CD4-positive, alpha-beta memory T cell (primary cell): ENCODE data around the gene PDZRN3. TPM values are rescaled to one million over a fixed set of nuclear protein-coding genes. Genes with fewer than 3 reads are reported as not detected.

Source experiments
- CTCF ChIA-PET: fragments of 350-600 bp; sonication (Branson Sonifier 250); formaldehyde crosslinking; loops from one replicate; lab custom pipeline; 2021; ENCODE audit warnings: inconsistent platforms; ENCODE audit not compliant: partially characterized antibody; lab: Charles Lee
- POLR2A ChIA-PET: fragments of 350-600 bp; sonication (Branson Sonifier 250); formaldehyde crosslinking; loops from one replicate; lab custom pipeline; 2021; ENCODE audit not compliant: partially characterized antibody; lab: Charles Lee
- DNase-seq, 5 donors: peaks; one replicate each; pipeline versions ENCODE4 v3.0.0 to v3.0.0-alpha.2; 2020 to 2022; ENCODE audit warnings: mixed read lengths in 1 of 5
- H3K27ac ChIP-seq: one replicate; pipeline ENCODE4 v1.7.0; 2013; ENCODE audit warnings: low read depth, low read length
- H3K27me3 ChIP-seq: 2 replicates; pipeline ENCODE4 v1.7.0; 2013; ENCODE audit warnings: mild to moderate bottlenecking, low read length, moderate library complexity; ENCODE audit not compliant: insufficient read depth
- H3K36me3 ChIP-seq: 2 replicates; pipeline ENCODE4 v1.7.0; 2013; ENCODE audit warnings: mild to moderate bottlenecking, low read length, moderate library complexity; ENCODE audit not compliant: insufficient read depth
- H3K4me1 ChIP-seq: 2 replicates; pipeline ENCODE4 v1.7.0; 2013; ENCODE audit warnings: mild to moderate bottlenecking, low read length, moderate library complexity; ENCODE audit not compliant: insufficient read depth
- H3K4me3 ChIP-seq, 2 donors: one replicate each; pipeline ENCODE4 v1.7.0; 2013; ENCODE audit warnings: low read length in 2 of 2, mild to moderate bottlenecking in 1 of 2
- H3K9me3 ChIP-seq, 2 donors: one replicate each; pipeline ENCODE4 v1.7.0; 2013; ENCODE audit warnings: low read length in 2 of 2, control low read depth in 1 of 2; ENCODE audit not compliant: control insufficient read depth in 1 of 2
- H3K27ac Mint-ChIP-seq, 7 donors: one replicate each; pipeline ENCODE4 v1.8.0; 2020 to 2021; ENCODE audit warnings: mixed read lengths in 7 of 7, mild to moderate bottlenecking in 6 of 7, inconsistent platforms in 3 of 7, moderate library complexity in 3 of 7
- H3K27me3 Mint-ChIP-seq, 2 donors: one replicate each; pipeline ENCODE4 v1.8.0; 2020 to 2021; ENCODE audit warnings: mixed read lengths in 2 of 2
- H3K36me3 Mint-ChIP-seq, 2 donors: one replicate each; pipeline ENCODE4 v1.8.0; 2020 to 2021; ENCODE audit warnings: mixed read lengths in 2 of 2, inconsistent platforms in 1 of 2, mild to moderate bottlenecking in 1 of 2
- H3K4me1 Mint-ChIP-seq, 4 donors: one replicate each; pipeline ENCODE4 v1.8.0; 2020 to 2021; ENCODE audit warnings: mixed read lengths in 4 of 4, mild to moderate bottlenecking in 1 of 4
- H3K4me3 Mint-ChIP-seq, 8 donors: one replicate each; pipeline ENCODE4 v1.8.0; 2020 to 2021; ENCODE audit warnings: mixed read lengths in 8 of 8, mild to moderate bottlenecking in 7 of 8, moderate library complexity in 6 of 8, inconsistent platforms in 3 of 8
- H3K9me3 Mint-ChIP-seq, 8 donors: one replicate each; pipeline ENCODE4 v1.8.0; 2020 to 2021; ENCODE audit warnings: mixed read lengths in 8 of 8, mild to moderate bottlenecking in 5 of 8, inconsistent platforms in 3 of 8, moderate library complexity in 1 of 8
- intact Hi-C: fragments of 100-400 bp; cut with micrococcal nuclease; formaldehyde crosslinking; loops from one replicate; pipeline ENCODE4 v1.15.1; 2023
- polyA plus RNA-seq, 2 donors: library from polyadenylated mRNA; unstranded; fragments of 300-500 nt; fragmentation: Illumina TruSeq; gene quantifications; one replicate each; pipeline ENCODE4 v1.2.3, GENCODE V29; 2021
- total RNA-seq, 2 experiments: library from RNA; stranded (reverse); gene quantifications; one replicate each; pipeline ENCODE4 v1.2.3, GENCODE V29; 2021

PDZRN3 gene
- total and polyA plus RNA-seq, 4 experiments from 2014 or later: not detected

DNA sequence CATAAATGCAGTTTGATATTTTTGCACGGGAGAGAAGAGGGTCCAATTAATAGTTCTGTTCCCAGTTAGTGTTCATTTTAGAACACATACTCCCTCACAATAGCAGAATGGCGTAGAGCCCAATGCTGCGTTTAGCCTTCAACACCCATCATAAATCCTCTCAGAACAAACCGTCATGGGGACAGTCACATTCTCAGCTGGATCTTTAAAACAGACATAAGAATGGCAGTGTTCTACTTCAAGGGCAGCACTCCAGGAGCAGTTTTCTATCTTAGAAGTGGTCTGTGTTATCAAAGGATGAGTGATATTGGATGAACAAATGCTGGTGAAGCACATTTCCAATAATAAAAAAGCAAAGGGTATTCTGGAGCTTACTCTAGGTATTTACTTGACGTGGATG is 230.5 kb downstream of the PDZRN3 start:
- Mint-ChIP-seq H3K9me3 (peaks cover 0 to 7% (median 0%) of the 10 kb centered on the region in 8 donors), H3K27ac (no peak overlapping the region), H3K4me1 (no peaks in the 10 kb centered on the region), H3K4me3 (no peak overlapping the region), H3K27me3 (no peaks in the 10 kb centered on the region), H3K36me3 (no peaks in the 10 kb centered on the region)
- CTCF ChIA-PET: no interaction called here
- H3K27me3 ChIP-seq: no peaks in the 10 kb centered on the region
- intact Hi-C loops: no loop called here
- no peak overlapping the region for H3K4me3 ChIP-seq
- H3K4me1 ChIP-seq: no peaks in the 10 kb centered on the region
- H3K9me3 ChIP-seq: no peaks in the 10 kb centered on the region
- H3K36me3 ChIP-seq: no peaks in the 10 kb centered on the region
- no peak overlapping the region for H3K27ac ChIP-seq
- POLR2A ChIA-PET: no interaction called here
- DNase-seq: no peak

GRCh38 chr3:73393005-73393404 is 231.7 kb downstream of the PDZRN3 start:
- H3K4me3 ChIP-seq: no peak overlapping the region
- no peaks in the 10 kb centered on the region for H3K9me3 ChIP-seq
- Mint-ChIP-seq H3K4me1 (no peaks in the 10 kb centered on the region), H3K36me3 (no peaks in the 10 kb centered on the region), H3K27me3 (no peaks in the 10 kb centered on the region), H3K9me3 (peaks cover 0 to 7% (median 2%) of the 10 kb centered on the region in 8 donors), H3K27ac (no peak overlapping the region), H3K4me3 (no peak overlapping the region)
- no peak overlapping the region for H3K27ac ChIP-seq
- DNase-seq: no peak
- H3K36me3 ChIP-seq: no peaks in the 10 kb centered on the region
- CTCF ChIA-PET: no interaction called here
- no peaks in the 10 kb centered on the region for H3K27me3 ChIP-seq
- H3K4me1 ChIP-seq: no peaks in the 10 kb centered on the region
- intact Hi-C loops: no loop called here
- POLR2A ChIA-PET: no interaction called here

DNA sequence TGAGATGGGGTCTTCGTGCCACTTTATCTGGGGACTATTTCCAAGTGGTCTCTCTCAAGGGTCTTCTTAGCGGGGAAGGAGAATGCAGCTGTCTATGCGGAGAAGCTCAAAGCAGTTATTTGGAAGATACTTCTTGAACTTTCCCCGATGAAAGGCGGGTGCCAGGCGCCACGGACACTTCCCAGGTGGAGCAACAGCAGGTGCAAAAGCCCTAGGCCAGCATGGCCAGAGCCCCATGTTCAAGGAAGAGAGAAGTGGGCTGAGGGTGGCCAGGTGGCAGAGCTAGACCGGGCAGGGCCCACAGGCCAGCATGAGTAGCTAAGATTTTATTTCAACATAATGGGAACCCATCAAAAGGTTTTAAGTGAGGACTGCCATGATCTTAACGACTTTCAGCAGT is 232.8 kb downstream of the PDZRN3 start:
- POLR2A ChIA-PET: no interaction called here
- H3K27me3 ChIP-seq: no peaks in the 10 kb centered on the region
- intact Hi-C loops: no loop called here
- H3K9me3 ChIP-seq: no peaks in the 10 kb centered on the region
- H3K4me3 ChIP-seq: no peak overlapping the region
- Mint-ChIP-seq H3K27me3 (peaks cover 0 to 2% of the 10 kb centered on the region in 2 donors), H3K4me3 (no peak overlapping the region), H3K4me1 (no peaks in the 10 kb centered on the region), H3K36me3 (no peaks in the 10 kb centered on the region), H3K9me3 (peaks cover 0 to 7% (median 2%) of the 10 kb centered on the region in 8 donors), H3K27ac (no peak overlapping the region)
- CTCF ChIA-PET: no interaction called here
- no peak for DNase-seq
- H3K4me1 ChIP-seq: no peaks in the 10 kb centered on the region
- H3K36me3 ChIP-seq: no peaks in the 10 kb centered on the region
- H3K27ac ChIP-seq: no peak overlapping the region

DNA sequence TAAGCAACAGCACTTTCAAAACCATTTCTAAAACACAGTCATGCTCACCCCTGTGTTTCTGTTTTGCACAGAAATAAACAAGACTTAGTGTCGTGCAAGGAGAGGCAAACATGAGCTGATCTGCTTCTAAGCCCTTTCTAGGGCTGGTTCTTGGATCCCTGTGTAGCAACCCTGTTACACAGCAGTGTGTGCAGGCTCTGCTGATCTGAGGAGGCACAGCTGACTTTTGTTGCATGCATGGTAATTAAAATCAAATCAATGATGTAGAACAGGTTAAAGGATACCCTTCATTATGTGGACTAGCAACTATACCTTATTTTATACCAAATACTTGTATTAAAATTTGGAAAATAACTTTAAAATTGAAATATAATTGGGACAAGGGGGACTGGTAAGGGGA is 234.8 kb downstream of the PDZRN3 start:
- Mint-ChIP-seq H3K4me3 (no peak overlapping the region), H3K9me3 (peaks cover 0 to 7% (median 2%) of the 10 kb centered on the region in 8 donors), H3K36me3 (no peaks in the 10 kb centered on the region), H3K27me3 (peaks cover 0 to 2% of the 10 kb centered on the region in 2 donors), H3K27ac (no peak overlapping the region), H3K4me1 (no peaks in the 10 kb centered on the region)
- DNase-seq: no peak
- ChIA-PET POLR2A (no interaction called here), CTCF (no interaction called here)
- H3K4me3 ChIP-seq: no peak overlapping the region
- H3K4me1 ChIP-seq: no peaks in the 10 kb centered on the region
- no peaks in the 10 kb centered on the region for H3K36me3 ChIP-seq
- intact Hi-C loops: no loop called here
- H3K9me3 ChIP-seq: no peaks in the 10 kb centered on the region
- H3K27me3 ChIP-seq: no peaks in the 10 kb centered on the region
- H3K27ac ChIP-seq: no peak overlapping the region

DNA sequence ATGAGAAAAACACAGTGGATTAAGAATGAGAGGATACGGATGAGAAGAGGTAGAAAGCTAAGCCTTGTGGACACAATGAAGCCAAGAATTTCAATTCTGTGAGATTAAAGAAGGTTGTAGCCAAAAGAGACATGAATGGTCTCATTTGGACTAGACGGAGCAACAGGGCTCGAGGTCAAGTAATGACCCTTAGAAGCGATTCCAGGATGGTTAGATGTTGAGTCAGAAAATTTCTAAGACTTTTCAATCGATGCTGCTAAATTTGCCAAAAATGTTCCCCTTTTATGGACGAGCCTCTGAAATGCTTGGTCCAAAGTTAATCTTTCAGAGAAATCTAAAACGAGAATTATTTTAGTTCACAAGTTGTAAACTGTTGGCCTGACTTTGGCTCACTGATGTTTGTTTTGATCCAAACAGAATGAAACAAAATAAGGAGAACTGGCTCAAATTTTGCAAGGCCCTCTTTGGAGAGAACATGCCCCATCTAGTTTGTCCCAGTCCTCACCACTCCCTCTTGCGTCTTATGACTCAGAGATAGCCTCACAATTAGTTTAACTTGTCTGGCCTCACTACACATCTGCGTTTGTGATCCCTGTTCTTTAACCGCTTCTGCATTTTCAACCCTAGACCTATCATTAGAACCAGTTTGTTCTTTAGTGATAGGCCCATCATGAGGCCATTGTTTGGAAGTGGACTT is 235.5 kb downstream of the PDZRN3 start:
- intact Hi-C loops: no loop called here
- H3K4me1 Mint-ChIP-seq: no peaks in the 10 kb centered on the region

DNA sequence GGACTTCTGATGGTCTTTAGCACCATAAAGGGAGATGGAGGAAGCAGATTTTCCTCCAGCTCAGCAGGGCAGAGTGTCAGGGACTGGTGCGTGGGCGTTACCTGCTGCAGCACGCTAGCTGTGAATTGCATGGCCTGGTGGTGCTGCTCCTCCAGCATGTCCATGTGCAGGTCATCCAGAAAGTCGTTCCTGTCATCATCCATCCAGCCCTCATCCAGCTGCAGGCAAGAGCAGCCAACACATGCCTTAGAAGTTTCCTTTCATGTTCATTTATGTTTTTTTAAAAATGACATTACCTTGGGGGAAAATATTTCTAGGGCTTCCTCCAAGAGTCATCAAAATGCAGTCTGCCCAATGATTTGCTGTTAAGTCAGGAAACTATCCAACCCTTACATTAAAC is 239.2 kb downstream of the PDZRN3 start:
- Mint-ChIP-seq H3K27ac (no peak overlapping the region), H3K27me3 (peaks cover 0 to 2% of the 10 kb centered on the region in 2 donors), H3K9me3 (peaks cover 0 to 9% (median 5%) of the 10 kb centered on the region in 8 donors), H3K4me3 (no peak overlapping the region), H3K36me3 (no peaks in the 10 kb centered on the region), H3K4me1 (no peaks in the 10 kb centered on the region)
- DNase-seq: no peak
- ChIA-PET POLR2A (no interaction called here), CTCF (interaction anchor here (0.6 kb wide), 1 partner anchor 29 kb away, joined by 3 read pairs; no protein-coding TSS in a partner anchor)
- no peaks in the 10 kb centered on the region for H3K27me3 ChIP-seq
- H3K27ac ChIP-seq: no peak overlapping the region
- no peaks in the 10 kb centered on the region for H3K9me3 ChIP-seq
- no peaks in the 10 kb centered on the region for H3K4me1 ChIP-seq
- no peak overlapping the region for H3K4me3 ChIP-seq
- H3K36me3 ChIP-seq: no peaks in the 10 kb centered on the region
- intact Hi-C loops: no loop called here

More for the DNA sequence above, 235.5 kb downstream of the PDZRN3 start:
- H3K4me3 Mint-ChIP-seq: peak overlapping the region in 1 of 8 donors; percentile 38
- DNase-seq: no peak
- no peak overlapping the region for H3K27ac Mint-ChIP-seq
- peaks cover 0 to 2% of the 10 kb centered on the region in 2 donors for H3K27me3 Mint-ChIP-seq
- H3K36me3 ChIP-seq: no peaks in the 10 kb centered on the region
- POLR2A ChIA-PET: no interaction called here
- no peak overlapping the region for H3K4me3 ChIP-seq
- peaks cover 0 to 8% (median 2%) of the 10 kb centered on the region in 8 donors for H3K9me3 Mint-ChIP-seq
- no peaks in the 10 kb centered on the region for H3K27me3 ChIP-seq
- H3K36me3 Mint-ChIP-seq: no peaks in the 10 kb centered on the region
- H3K4me1 ChIP-seq: no peaks in the 10 kb centered on the region
- no peak overlapping the region for H3K27ac ChIP-seq
- no peaks in the 10 kb centered on the region for H3K9me3 ChIP-seq
- CTCF ChIA-PET: no interaction called here

GRCh38 chr3:73384091-73384906 is 240.4 kb downstream of the PDZRN3 start:
- H3K27ac ChIP-seq: no peak overlapping the region
- H3K36me3 ChIP-seq: no peaks in the 10 kb centered on the region
- H3K4me1 Mint-ChIP-seq: no peaks in the 10 kb centered on the region
- POLR2A ChIA-PET: no interaction called here
- H3K9me3 Mint-ChIP-seq: peaks cover 0 to 8% (median 4%) of the 10 kb centered on the region in 8 donors
- no peak overlapping the region for H3K27ac Mint-ChIP-seq
- intact Hi-C loops: no loop called here
- H3K9me3 ChIP-seq: no peaks in the 10 kb centered on the region
- CTCF ChIA-PET: no interaction called here
- H3K36me3 Mint-ChIP-seq: no peaks in the 10 kb centered on the region
- no peak for DNase-seq
- no peaks in the 10 kb centered on the region for H3K4me1 ChIP-seq
- no peak overlapping the region for H3K4me3 ChIP-seq
- H3K27me3 Mint-ChIP-seq: peaks cover 0 to 2% of the 10 kb centered on the region in 2 donors
- H3K27me3 ChIP-seq: no peaks in the 10 kb centered on the region
- H3K4me3 Mint-ChIP-seq: no peak overlapping the region
